Measurements from ENCODE around the gene NFATC1. TPM values are rescaled to one million over a fixed set of nuclear protein-coding genes. Genes with fewer than 3 reads are reported as not detected.

The NFATC1 gene
- total RNA-seq, 4 donors from 2014 or later: 5.3 to 19.1 (median 11.8) TPM

DNA sequence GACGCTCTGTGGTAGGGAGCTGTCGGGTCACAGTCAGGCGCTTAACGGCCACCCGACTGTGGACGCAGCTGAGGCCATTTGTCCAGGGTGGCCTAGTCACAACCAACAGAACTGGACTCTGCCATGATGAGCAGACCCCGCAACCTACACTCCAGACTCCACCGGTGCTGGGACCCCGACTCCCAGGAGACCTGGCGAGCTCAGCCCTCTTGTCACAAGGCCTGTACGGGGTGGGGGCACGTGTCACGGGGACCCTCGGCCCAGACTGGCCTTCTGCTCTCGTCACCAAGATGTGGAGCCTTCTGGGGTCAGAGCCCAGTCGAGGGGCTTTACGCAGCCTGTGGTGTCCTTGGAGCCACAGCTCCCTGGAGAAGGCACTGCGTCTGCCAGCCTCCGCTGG lies 22.5 kb downstream of the NFATC1 start:
- Histone ChIP-seq H3K36me3 (no peaks in the 10 kb centered on the region), H3K4me3 (no peak overlapping the region), H3K27me3 (no peaks in the 10 kb centered on the region), H3K4me1 (peaks cover 0 to 6% (median 0%) of the 10 kb centered on the region in 4 donors), H3K27ac (no peak overlapping the region), H3K9me3 (no peaks in the 10 kb centered on the region)
- no peak for TF ChIP-seq POLR2A (IDR thresholded peaks at IDR 0.05)
- TF ChIP-seq, protein P1, sequence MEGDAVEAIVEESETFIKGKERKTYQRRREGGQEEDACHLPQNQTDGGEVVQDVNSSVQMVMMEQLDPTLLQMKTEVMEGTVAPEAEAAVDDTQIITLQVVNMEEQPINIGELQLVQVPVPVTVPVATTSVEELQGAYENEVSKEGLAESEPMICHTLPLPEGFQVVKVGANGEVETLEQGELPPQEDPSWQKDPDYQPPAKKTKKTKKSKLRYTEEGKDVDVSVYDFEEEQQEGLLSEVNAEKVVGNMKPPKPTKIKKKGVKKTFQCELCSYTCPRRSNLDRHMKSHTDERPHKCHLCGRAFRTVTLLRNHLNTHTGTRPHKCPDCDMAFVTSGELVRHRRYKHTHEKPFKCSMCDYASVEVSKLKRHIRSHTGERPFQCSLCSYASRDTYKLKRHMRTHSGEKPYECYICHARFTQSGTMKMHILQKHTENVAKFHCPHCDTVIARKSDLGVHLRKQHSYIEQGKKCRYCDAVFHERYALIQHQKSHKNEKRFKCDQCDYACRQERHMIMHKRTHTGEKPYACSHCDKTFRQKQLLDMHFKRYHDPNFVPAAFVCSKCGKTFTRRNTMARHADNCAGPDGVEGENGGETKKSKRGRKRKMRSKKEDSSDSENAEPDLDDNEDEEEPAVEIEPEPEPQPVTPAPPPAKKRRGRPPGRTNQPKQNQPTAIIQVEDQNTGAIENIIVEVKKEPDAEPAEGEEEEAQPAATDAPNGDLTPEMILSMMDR (IDR thresholded peaks at IDR 0.05): no peak
- TF ChIP-seq EP300 (IDR thresholded peaks at IDR 0.05; ENCODE audit: low read depth): no peak
- TF ChIP-seq POLR2AphosphoS5 (IDR thresholded peaks at IDR 0.05): no peak
- 94 to 100% methylated on average over 2 to 19 of the region's 19 CpGs for WGBS, 2 donors (ENCODE audit: low coverage in 1 of 2)
- intact Hi-C loops (cut with DNase I; ENCODE audit: low total_unique reads) (no loop called here), in situ Hi-C loops (cut with MboI; ENCODE audit: low pct_ligation_motif_present in 1 of 4, low pct_unique_long_range_greater_than_20kb in 1 of 4, low sequenced_read_pairs in 3 of 4) (no loop called here)
- DNase-seq: no peak

- in situ Hi-C loops (cut with MboI; ENCODE audit: low pct_ligation_motif_present in 1 of 4, low pct_unique_long_range_greater_than_20kb in 1 of 4, low sequenced_read_pairs in 3 of 4) (no loop called here), intact Hi-C loops (cut with DNase I; ENCODE audit: low total_unique reads) (no loop called here)
- Histone ChIP-seq H3K9me3 (no peaks in the 10 kb centered on the region), H3K4me3 (no peak overlapping the region), H3K4me1 (peaks cover 0 to 6% (median 1%) of the 10 kb centered on the region in 4 donors), H3K27me3 (no peaks in the 10 kb centered on the region), H3K27ac (no peak overlapping the region), H3K36me3 (no peaks in the 10 kb centered on the region)
- DNase-seq: no peak
- TF ChIP-seq, protein P1 (IDR thresholded peaks at IDR 0.05): no peak
- TF ChIP-seq POLR2AphosphoS5 (IDR thresholded peaks at IDR 0.05) (no peak), EP300 (IDR thresholded peaks at IDR 0.05; ENCODE audit: low read depth) (no peak), POLR2A (IDR thresholded peaks at IDR 0.05) (no peak)
- WGBS, 2 donors (ENCODE audit: low coverage in 1 of 2): 72% methylated on average over 11 of the region's 11 CpGs; no CpG with 5 or more reads in 1 of the 2 donors
These were observed 22.9 kb downstream of the NFATC1 start for GRCh38 chr18:79418642-79419041.

DNA sequence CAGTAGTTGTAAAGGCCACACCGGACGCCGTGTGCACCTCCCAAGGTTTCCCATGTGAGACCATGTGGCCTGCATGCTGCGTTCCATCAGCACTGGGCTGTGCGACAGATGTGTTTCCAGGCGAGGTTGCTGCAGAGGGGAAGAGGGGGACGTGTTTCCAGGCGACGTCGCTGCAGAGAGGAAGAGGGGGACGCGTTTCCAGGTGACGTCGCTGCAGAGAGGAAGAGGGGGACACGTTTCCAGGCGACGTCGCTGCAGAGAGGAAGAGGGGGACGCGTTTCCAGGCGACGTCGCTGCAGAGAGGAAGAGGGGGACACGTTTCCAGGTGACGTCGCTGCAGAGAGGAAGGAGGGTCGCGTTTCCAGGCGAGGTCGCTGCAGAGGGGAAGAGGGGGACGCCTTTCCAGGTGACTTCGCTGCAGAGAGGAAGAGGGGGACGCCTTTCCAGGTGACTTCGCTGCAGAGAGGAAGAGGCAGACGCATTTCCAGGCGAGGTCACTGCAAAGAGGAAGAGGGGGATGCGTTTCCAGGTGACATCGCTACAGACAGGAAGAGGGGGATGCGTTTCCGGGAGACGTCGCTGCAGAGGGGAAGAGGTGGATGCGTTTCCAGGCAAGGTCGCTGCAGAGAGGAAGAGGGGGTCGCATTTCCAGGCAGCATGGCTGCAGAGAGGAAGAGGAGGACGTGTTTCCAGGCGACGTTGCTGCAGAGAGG lies 24.5 kb downstream of the NFATC1 start:
- TF ChIP-seq POLR2AphosphoS5 (IDR thresholded peaks at IDR 0.05) (no peak), POLR2A (IDR thresholded peaks at IDR 0.05) (no peak), EP300 (IDR thresholded peaks at IDR 0.05; ENCODE audit: low read depth) (no peak)
- TF ChIP-seq, protein P1 (IDR thresholded peaks at IDR 0.05): no peak
- 86 to 88% methylated on average over 36 to 48 of the region's 48 CpGs for WGBS, 2 donors (ENCODE audit: low coverage in 1 of 2)
- Histone ChIP-seq H3K36me3 (no peaks in the 10 kb centered on the region), H3K4me3 (no peak overlapping the region), H3K27me3 (no peaks in the 10 kb centered on the region), H3K27ac (no peak overlapping the region), H3K4me1 (peaks cover 0 to 6% (median 2%) of the 10 kb centered on the region in 4 donors), H3K9me3 (no peaks in the 10 kb centered on the region)
- in situ Hi-C loops (cut with MboI; ENCODE audit: low pct_ligation_motif_present in 1 of 4, low pct_unique_long_range_greater_than_20kb in 1 of 4, low sequenced_read_pairs in 3 of 4) (no loop called here), intact Hi-C loops (cut with DNase I; ENCODE audit: low total_unique reads) (no loop called here)
- DNase-seq: no peak

DNA sequence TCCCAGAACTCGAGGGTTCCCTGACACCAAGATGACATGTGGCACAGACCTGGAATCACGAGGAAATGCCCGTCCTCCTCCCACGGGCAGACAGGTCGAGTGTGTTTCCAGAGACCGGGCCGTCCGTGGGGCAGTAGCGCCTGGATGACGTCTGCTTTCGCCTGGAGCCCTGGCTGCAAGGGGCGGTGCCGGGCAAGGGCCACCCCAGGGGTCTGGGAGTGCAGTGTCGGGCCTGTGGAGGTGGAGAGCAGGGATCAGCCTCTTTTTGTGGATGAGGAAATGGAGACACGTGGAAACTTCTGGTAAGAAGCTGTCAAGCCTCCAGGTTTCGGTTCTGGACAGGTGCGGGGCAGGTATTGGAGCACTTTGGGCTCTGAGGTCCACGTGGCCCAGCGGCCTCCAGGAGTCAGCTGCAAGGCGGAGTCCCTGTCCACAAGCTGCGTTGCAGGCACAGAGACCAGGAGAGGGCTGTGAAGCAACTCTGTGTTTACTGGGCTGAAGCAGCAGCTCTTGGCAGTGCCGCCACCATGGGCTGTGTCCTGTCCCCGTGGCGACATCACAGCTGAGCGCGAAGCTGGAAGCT lies 25.6 kb downstream of the NFATC1 start:
- in situ Hi-C loops (cut with MboI; ENCODE audit: low pct_ligation_motif_present in 1 of 4, low pct_unique_long_range_greater_than_20kb in 1 of 4, low sequenced_read_pairs in 3 of 4): no loop called here
- Histone ChIP-seq H3K36me3 (no peaks in the 10 kb centered on the region), H3K9me3 (no peaks in the 10 kb centered on the region), H3K27ac (no peak overlapping the region), H3K27me3 (no peaks in the 10 kb centered on the region), H3K4me1 (peaks cover 0 to 6% (median 2%) of the 10 kb centered on the region in 4 donors), H3K4me3 (no peak overlapping the region)
- TF ChIP-seq POLR2A (IDR thresholded peaks at IDR 0.05) (no peak), POLR2AphosphoS5 (IDR thresholded peaks at IDR 0.05) (no peak), EP300 (IDR thresholded peaks at IDR 0.05; ENCODE audit: low read depth) (no peak)
- TF ChIP-seq, protein P1 (IDR thresholded peaks at IDR 0.05): no peak
- DNase-seq: no peak
- WGBS, 2 donors (ENCODE audit: low coverage in 1 of 2): 86% methylated on average over 25 of the region's 26 CpGs; no CpG with 5 or more reads in 1 of the 2 donors
- intact Hi-C loops (cut with DNase I; ENCODE audit: low total_unique reads): no loop called here

All from transverse colon (tissue), 4 donors.